ENCODE data around the gene TMEM250. TPM values are rescaled to one million over a fixed set of nuclear protein-coding genes. Genes with fewer than 3 reads are reported as not detected.

The TMEM250 gene
- total RNA-seq, 1 experiment from 2014 or later, result 48.3 TPM

DNA sequence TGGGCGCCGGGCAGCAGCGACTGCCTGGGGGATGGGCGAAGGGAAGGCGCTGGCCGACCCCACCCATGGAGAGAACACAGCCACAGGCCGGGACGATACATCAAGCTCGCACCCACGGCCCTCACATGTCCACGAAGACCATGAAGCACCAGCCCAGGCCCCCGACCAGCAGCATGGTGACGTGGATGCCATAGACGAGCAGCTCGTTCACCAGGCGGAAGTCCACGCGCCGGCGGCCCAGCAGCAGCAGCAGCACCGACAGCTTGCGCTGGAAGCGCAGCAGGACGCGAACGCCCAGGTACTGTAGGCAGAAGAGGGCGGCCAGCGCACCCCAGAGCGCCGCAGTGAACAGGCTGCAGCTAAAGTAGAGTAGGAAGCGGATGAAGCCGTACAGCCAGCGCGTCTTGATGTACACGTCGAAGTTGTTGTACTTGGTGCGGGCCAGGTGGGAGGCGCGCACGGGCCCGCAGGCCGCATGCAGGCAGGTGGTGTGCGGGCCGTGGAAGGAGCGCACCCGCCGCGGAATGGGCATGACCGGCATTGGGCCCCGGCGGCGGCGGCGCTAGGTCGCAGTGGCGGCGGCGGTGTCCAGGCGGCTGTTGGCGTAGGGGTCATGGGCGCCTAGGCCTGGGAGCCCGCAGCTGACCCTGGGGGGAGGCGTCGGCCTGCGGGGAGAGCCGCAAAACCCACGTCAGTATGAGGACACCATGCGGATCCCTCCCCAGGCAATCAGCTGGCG, 2.1 kb downstream of the TMEM250 start:
- in situ Hi-C loops (cut with HindIII; ENCODE audit: low sequenced_read_pairs), result no loop called here

DNA sequence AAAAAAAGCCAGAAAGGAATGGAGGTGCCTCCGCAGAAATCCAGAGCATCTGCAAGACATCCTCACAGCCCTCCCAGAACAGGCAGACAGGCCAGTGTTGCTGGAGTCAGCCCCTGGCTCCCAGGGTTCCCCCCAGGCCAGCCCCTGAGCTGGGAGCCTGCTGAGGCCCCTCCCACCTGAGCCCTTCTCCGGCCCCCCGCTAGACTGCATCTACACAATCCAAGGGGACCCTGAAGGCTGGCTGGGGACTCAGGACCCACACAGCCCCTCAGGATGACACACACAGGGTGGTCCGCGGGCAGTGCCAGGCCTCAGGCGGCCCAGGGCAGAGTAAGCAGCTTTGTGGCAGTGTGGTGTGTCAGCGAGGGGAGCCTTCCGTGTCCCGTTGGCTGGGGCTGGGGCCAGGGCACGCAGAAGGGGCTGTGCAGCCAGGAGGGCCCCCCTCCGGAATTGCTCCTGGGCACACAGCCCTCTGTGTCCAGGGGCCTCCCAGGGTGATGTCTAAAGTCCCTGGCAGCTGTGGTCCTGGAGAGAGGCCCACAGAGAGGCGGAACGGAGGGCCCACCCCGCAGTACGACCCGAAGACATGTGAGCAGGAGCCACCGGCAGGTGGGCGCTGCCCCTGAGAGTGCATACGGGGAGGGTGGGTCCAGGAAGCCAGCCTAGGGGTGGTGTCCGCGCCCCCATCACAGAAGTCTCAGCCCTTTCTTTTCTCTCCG, 2.9 kb downstream of the TMEM250 start:
- DNase-seq (ENCODE audit: low spot score), result no peak
- in situ Hi-C loops (cut with HindIII; ENCODE audit: low sequenced_read_pairs), result no loop called here

More for the DNA sequence above, 2.1 kb downstream of the TMEM250 start:
- DNase-seq (ENCODE audit: low spot score), result no peak

DNA sequence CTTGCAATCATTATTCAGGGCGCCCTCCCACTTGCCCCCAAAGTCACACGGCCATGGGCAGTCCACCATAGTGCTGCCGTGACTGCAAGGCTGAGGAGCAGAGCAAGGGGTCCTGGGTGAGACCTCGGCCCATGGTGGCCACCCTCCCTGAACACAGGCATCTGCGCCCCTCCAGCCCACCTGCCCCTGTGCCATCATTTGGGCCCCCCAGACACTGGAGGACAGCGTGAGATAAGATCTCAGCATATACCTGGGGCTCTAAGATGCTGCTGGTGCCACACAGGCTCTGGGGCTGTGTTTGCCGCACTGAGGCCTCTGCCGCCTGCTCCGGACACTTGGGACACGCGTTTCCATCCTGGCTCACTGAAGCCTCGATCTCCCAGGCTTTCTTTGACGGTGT, 3.5 kb downstream of the TMEM250 start:
- DNase-seq (ENCODE audit: low spot score), result no peak
- in situ Hi-C loops (cut with HindIII; ENCODE audit: low sequenced_read_pairs), result no loop called here

DNA sequence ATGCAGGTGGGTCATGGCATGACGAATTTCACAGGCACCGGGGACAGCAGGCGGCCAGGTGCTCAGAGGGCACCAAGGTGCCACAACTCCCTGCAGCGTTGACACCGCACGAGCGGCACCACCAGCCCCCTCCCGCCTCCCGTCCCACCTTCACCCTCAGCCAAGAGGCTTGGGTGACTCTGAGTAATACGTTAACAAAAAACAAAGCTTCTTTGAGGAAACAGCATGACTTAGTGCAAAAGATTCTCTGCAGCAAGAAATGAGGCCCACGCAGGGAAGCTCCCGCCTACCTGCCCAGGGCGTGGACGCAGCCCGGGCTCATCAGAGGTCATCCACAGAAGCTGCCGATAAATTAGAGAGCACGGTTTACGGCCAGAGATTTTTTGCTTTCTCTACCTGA, 4.1 kb downstream of the TMEM250 start:
- in situ Hi-C loops (cut with HindIII; ENCODE audit: low sequenced_read_pairs), result loop anchor here (5.0 kb wide), 1 partner anchor 107 kb away; no protein-coding TSS in a partner anchor
- no peak for DNase-seq (ENCODE audit: low spot score)

DNA sequence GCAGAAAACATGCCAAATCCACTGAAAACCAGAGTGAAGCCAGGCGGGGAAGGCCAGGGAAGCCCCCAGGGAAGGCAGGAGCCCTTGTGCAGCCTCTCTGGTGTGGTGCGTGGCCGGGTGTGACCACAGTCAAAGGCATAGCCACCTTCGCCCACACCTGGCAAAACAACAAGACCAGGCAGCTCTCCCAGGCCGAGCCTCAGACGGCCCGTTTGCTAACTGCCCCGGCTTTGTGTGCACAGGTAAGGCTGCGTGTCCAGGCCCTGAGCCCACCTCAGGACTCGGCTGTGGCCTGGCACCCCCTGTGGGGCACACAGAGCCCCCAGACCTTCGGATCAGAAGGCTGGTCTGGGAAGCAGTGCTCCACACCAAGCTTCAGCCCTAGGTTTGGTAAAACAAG, 6.1 kb downstream of the TMEM250 start:
- DNase-seq (ENCODE audit: low spot score), result no peak
- in situ Hi-C loops (cut with HindIII; ENCODE audit: low sequenced_read_pairs), result loop anchor here (5.0 kb wide), 1 partner anchor 105 kb away; no protein-coding TSS in a partner anchor

DNA sequence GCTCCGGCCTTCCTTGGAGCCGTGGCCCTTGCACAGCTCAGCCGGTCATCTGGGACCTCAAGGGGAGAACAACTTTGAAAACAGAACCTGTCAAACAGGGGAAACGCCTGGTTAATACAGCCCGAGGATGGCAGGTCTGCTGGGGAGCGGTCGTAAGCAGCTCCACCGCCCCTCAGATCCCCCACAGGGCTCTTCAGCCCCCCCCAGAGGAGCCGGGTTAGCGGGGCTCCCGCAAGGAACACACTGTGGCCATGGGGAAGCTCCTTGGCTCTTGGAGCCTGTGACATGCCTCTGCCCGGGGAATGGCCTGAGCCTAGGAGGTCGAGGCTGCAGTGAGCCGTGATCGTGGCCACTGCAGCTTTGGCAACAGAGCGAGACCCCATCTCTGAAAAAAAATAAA, 6.8 kb downstream of the TMEM250 start:
- no peak for DNase-seq (ENCODE audit: low spot score)

DNA sequence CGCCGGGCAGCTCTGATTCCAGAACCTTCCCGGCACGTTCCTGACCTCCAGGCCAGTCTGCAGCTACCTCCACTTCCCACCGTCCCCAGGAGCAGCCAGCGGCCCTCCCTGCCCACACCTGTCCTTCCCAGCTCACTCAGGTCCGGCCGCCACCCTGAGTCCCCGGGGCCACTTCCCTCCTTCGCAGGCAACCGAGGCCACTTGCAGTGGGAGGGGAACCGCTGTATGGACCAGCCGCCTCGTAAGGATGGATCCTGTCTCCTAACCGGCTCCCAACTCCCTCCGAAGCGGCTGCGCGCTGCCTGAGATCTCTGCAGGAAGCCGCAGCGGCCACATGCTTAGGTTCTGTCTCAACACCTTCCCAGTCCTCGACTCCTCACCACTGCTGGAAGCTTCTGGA, 7.5 kb downstream of the TMEM250 start:
- in situ Hi-C loops (cut with HindIII; ENCODE audit: low sequenced_read_pairs), result loop anchor here (5.0 kb wide), 1 partner anchor 104 kb away; no protein-coding TSS in a partner anchor
- DNase-seq (ENCODE audit: low spot score), result no peak

More for the DNA sequence above, 6.8 kb downstream of the TMEM250 start:
- in situ Hi-C loops (cut with HindIII; ENCODE audit: low sequenced_read_pairs), result loop anchor here (5.0 kb wide), 1 partner anchor 105 kb away; no protein-coding TSS in a partner anchor

DNA sequence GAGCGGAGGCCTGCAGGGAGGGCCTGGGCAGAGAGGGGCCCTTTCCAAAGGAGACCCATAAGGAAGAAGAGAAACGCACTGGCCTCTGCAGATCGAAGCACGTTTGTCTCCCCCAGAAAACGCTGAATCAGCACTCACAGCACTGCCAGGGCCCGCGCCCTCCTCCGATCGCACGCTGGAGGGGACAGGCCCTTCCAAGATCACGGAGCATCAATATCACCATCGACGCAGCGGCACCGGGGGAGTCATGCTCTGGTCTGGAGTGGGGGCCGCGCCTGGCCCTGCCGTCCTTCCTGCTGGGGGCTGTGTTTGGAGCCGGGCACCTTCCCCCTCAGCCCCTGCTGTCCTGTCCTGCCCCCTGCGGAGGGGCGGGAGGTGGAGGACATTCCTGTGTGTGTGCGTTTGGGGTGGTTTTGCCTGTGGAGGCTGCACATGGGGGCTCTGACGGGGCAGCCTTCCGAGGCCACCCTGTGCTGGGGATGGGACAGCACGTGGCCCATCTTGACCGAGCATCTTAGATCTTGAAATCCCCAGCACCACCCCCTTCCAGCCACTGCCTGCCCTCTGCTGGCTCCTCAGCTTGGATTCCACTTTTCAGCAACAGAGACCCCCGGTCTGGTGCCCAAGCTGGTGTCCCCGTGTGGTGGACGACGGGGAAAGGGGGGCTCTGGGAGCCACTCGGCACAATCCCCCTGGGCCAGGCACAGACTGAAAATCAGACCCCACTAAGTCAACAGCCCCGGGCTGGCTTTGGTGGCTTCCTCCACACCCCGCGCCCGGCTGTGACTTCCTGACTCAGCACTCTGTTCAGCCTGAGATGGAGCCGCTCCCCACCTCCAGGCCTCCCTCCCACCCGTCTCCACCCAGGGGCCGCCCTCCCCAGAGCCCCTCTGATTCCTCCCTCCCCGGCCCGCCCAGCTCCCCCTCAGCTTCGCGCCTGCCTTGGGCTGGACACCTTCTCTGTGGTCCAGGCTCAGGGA, 8.3 kb downstream of the TMEM250 start:
- in situ Hi-C loops (cut with HindIII; ENCODE audit: low sequenced_read_pairs), result loop anchor here (5.0 kb wide), 1 partner anchor 103 kb away; no protein-coding TSS in a partner anchor
- DNase-seq (ENCODE audit: low spot score), result peak; percentile 39

DNA sequence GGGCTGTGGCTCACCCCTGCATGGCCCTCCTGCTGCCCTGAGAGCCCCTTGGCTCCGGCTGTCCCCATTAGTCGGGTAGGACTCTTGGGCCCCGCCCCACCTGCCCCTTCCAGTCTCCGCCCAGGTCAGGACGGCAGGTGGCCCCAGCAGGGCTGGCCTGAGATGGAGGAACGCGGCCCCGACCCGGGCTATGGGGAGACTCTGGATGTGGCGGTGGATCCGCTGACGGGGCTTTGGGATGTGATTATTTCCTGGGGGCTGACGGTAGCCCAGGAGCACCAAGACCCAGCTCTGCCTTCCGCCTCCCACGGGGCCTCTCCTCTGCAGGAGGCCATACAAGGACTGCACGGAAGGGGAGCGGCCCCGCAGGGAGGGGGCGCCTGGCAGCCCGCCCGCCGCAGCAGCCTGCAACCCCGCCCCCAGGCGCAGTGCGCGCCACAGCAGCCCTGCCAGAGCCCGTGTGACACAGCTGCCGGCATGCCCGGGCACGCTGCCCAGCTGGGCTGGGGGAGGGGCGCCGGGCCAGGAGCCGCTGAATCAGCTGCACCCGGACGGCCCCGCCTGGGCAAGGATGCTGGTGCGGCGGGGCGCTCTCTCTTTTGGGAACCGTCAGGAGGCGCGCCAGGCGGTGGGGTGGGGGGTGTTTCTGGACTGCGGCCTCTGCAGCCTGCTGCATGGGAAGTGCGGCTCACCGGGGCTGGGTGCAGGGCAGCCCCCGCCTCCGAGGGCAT, 9.2 kb downstream of the TMEM250 start:
- peak; percentile 50 for DNase-seq (ENCODE audit: low spot score)
- in situ Hi-C loops (cut with HindIII; ENCODE audit: low sequenced_read_pairs), result loop anchor here (5.0 kb wide), 1 partner anchor 102 kb away; no protein-coding TSS in a partner anchor

DNA sequence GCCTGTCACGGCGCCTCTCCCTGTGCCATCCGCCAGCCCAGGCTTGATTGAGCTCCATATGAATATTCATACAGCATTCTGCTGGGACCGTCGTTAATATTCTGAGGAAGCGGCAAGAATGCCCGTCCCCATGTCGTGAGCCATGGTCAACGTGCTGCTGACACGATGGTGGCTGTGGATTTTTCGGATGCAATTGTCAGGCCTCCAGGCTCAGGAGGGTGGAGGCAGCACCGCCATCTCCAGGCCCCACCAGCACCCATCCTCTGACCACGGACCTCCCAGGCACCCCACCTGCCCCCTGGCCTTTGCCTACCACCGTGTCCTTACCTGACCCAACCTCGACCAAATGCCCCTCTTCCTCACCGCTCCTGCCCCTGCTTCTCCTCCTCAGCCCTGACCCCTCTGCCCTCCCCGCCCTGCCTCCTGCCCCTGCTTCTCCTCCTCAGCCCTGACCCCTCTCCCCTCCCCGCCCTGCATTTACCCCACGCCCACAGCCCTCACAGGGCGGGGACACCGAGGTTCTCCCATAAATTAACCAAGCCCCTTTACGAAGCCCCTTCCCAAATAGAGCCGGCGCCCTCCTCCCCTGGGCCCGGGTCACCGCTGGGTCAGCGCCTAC, 9.9 kb downstream of the TMEM250 start:
- in situ Hi-C loops (cut with HindIII; ENCODE audit: low sequenced_read_pairs), result no loop called here
- no peak for DNase-seq (ENCODE audit: low spot score)

DNA sequence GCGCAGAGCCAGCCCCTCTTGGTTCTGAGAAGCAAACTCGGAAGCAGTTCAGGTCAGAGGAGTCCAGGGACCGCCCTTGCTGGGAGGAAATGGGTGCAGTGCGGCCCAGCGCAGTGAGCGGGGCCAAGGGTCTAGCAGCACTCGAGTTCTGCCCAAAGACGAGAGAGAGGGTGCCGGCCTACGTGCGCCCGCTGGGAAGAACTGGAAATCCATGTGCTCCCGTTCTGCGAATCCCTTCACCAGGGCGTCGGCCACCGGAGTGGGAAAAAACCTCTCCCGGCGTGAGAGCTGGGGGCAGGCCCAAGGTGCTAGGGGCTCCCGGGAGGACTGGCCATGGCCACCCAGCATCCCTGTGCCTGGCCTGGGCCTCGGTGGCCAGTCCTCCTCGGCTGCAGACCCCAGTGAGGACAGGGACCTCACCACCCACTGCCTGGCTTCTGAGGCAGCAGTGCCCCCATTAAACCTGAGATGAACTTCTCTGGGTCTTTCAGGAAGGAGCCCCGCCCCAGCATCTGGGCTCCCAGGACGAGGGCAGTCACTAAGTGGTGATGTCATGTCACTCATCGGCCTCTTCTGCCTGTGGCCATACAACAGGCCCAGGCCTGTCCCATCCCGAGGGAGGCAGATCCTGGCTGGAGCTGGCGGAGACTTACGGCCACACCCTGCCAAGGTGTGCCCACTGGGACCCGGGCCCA, 10.6 kb downstream of the TMEM250 start:
- in situ Hi-C loops (cut with HindIII; ENCODE audit: low sequenced_read_pairs), result no loop called here
- DNase-seq (ENCODE audit: low spot score), result no peak

DNA sequence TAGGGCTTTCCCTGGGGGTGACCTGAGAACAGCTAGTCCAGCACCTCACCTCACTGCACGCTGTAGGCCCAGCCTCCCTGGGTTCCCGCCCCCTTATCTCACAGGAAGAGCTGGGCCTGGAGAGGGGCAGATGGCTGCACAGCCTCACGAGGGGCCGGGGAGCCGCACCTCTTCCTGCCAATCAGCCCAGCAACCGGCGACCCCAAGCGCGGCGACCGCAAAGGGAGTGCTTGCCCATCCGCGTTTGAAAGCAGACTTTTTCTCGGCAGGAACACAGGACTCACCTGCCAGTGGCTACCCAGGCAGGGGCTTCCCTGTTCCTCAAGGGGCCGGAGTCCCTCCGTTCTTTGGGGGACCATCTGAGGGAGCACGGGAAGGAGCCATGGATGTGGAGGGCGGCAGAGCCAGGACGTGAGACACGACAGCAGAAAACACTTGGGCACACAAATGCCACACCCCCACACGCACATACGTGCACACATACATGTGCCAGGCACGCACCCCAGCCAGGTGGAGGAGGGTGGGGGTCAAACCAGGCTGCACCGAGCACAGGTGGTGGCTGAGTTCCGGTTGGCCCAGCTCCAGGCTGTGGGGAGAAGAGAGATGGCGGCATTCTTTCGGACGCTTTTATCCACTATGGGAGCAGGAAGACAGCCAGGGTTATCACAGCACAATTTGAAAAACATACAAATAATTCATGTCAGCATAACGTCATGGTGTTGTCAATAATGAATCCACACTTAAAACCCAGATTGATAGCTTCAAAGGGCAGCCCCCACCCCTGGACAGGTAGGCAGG, 11.3 kb downstream of the TMEM250 start:
- DNase-seq (ENCODE audit: low spot score), result no peak
- in situ Hi-C loops (cut with HindIII; ENCODE audit: low sequenced_read_pairs), result no loop called here

DNA sequence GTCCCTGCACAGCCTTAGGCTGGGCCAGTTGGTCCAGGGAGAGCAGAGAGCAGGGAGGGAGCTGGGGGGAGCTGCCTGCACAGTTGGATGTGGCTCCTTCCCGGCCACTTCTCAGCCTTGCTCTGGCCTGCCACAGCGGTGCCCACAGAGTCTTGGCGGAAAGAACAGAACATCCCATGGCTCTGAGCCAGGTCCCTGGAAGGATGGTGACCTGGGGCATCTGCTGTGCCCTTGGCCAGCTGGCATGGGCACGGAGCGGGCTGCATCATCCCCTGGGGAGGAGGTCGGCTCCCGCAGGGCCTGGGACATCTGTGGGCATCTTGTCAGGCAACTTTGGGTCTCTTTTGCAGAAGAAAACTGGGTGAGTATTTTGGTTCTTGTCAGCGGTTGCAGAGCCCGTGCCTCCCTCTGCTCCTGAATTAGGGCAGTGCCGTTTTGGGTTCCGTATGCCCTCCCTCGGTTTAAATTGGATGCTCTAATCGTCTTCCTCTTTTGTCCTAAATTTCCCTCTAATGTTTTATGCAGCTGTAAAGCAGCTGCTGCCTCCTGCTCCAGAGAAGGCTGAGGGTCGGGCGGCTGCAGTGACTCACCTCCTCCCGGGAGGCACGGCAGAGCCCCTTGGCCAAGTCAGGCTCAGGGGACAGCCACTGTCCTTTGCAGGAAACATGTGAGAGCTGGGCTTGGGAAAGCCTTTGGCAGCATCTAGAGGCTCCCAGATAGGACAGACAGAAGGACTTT, 13.1 kb downstream of the TMEM250 start:
- peak; percentile 58 for DNase-seq (ENCODE audit: low spot score)
- in situ Hi-C loops (cut with HindIII; ENCODE audit: low sequenced_read_pairs), result no loop called here

DNA sequence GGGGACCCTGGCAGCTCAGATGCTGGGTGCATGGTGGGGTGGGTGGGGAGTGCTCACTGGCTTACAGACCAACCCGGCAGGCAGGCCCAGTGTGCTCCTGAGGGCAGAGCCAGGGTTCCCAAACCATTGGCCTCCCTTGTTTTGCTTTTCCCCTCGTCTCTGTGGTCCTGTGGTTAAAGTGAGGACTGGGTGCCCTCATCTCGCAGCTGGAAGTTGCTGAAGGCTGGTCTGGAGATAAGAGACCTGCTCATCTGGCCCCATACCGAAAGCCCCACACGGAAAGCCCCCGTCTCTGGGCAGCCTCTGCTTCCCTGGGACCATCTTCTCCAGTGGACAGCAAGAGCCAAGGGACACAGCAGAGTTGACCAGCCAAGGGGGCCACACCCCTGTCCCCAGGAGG, 13.8 kb downstream of the TMEM250 start:
- in situ Hi-C loops (cut with HindIII; ENCODE audit: low sequenced_read_pairs), result no loop called here
- DNase-seq (ENCODE audit: low spot score), result no peak

DNA sequence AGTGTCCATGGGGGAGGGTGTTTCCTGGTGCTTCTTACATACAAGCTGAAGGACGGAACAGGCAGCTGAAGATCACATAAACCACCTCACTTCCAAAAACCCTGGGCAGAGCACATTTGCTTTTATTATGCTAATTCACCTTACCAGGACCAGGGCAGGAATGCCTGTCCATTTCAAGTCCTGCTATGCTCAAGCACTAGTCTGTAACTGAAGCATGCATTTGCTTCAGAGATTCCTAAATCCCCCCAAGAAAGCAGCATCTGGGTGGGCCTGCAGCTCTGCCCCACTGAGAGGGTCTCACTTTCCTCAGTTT, 14.2 kb downstream of the TMEM250 start:
- in situ Hi-C loops (cut with HindIII; ENCODE audit: low sequenced_read_pairs), result no loop called here
- DNase-seq (ENCODE audit: low spot score), result no peak

All from G401 (cell line).